H9 (cell line): ENCODE results near the gene SNX22. TPM values are rescaled to one million over a fixed set of nuclear protein-coding genes. Genes with fewer than 3 reads are reported as not detected.

Source experiments
- DNase-seq: peaks from one replicate; pipeline ENCODE4 v3.0.0-alpha.2; 2017
- H2AFZ ChIP-seq: one replicate; pipeline ENCODE4 v1.6.1; 2013; ENCODE audit warnings: mild to moderate bottlenecking, low read length, control low read depth, moderate library complexity
- H2AK5ac ChIP-seq: 2 replicates; pipeline ENCODE4 v1.6.1; 2013; ENCODE audit warnings: low read length, control low read depth, mixed read lengths; ENCODE audit not compliant: insufficient read length
- H2BK120ac ChIP-seq: one replicate; pipeline ENCODE4 v1.6.1; 2013; ENCODE audit warnings: low read depth, mild to moderate bottlenecking, low read length, control low read depth, inconsistent platforms; ENCODE audit not compliant: poor library complexity, severe bottlenecking
- H2BK12ac ChIP-seq: 2 replicates; pipeline ENCODE4 v1.6.1; 2013; ENCODE audit warnings: low read length, control low read depth, mixed read lengths, low read depth; ENCODE audit not compliant: insufficient read length
- H2BK15ac ChIP-seq: 2 replicates; pipeline ENCODE4 v1.6.1; 2013; ENCODE audit warnings: low read depth, low read length, control low read depth
- H2BK20ac ChIP-seq: one replicate; pipeline ENCODE4 v1.6.1; 2013; ENCODE audit warnings: low read depth, mild to moderate bottlenecking, low read length, control low read depth, inconsistent platforms; ENCODE audit not compliant: poor library complexity, severe bottlenecking
- H2BK5ac ChIP-seq: 2 replicates; pipeline ENCODE4 v1.6.1; 2013; ENCODE audit warnings: low read length, control low read depth, mixed read lengths; ENCODE audit not compliant: insufficient read length
- H3K14ac ChIP-seq: 2 replicates; pipeline ENCODE4 v1.6.1; 2013; ENCODE audit warnings: low read length, control low read depth; ENCODE audit not compliant: insufficient read depth
- H3K18ac ChIP-seq: 2 replicates; pipeline ENCODE4 v1.6.1; 2013; ENCODE audit warnings: low read depth, mild to moderate bottlenecking, mixed read lengths, low read length, control low read depth; ENCODE audit not compliant: insufficient read length
- H3K23ac ChIP-seq: 2 replicates; pipeline ENCODE4 v1.6.1; 2013; ENCODE audit warnings: low read length, control low read depth, mixed read lengths, low read depth; ENCODE audit not compliant: insufficient read length
- H3K23me2 ChIP-seq: 2 replicates; pipeline ENCODE4 v1.6.1; 2013; ENCODE audit warnings: low read depth, mild to moderate bottlenecking, mixed read lengths, low read length, control low read depth; ENCODE audit not compliant: insufficient read length, poor library complexity, severe bottlenecking
- H3K27ac ChIP-seq: 2 replicates; pipeline ENCODE4 v1.5.1; 2013; ENCODE audit warnings: low read length, control low read depth, mixed read lengths, low read depth; ENCODE audit not compliant: insufficient read length
- H3K27me3 ChIP-seq: 2 replicates; pipeline ENCODE4 v1.6.1; 2013; ENCODE audit warnings: low read length, control low read depth, inconsistent platforms; ENCODE audit not compliant: insufficient read depth
- H3K4ac ChIP-seq: 2 replicates; pipeline ENCODE4 v1.6.1; 2013; ENCODE audit warnings: low read depth, mild to moderate bottlenecking, control low read depth, inconsistent platforms, low read length, moderate library complexity
- H3K4me1 ChIP-seq: 2 replicates; pipeline ENCODE4 v1.6.1; 2013; ENCODE audit warnings: low read length, control low read depth, inconsistent platforms; ENCODE audit not compliant: insufficient read depth
- H3K4me2 ChIP-seq: 2 replicates; pipeline ENCODE4 v1.6.1; 2013; ENCODE audit warnings: low read length, control low read depth, mixed read lengths; ENCODE audit not compliant: insufficient read length, insufficient read depth
- H3K56ac ChIP-seq: 2 replicates; pipeline ENCODE4 v1.6.1; 2013; ENCODE audit warnings: low read depth, mild to moderate bottlenecking, mixed read lengths, low read length, control low read depth; ENCODE audit not compliant: insufficient read length
- H3K79me1 ChIP-seq: 2 replicates; pipeline ENCODE4 v1.6.1; 2013; ENCODE audit warnings: low read depth, mild to moderate bottlenecking, moderate library complexity, low read length, control low read depth, inconsistent platforms; ENCODE audit not compliant: insufficient read depth, poor library complexity, severe bottlenecking
- H3K79me2 ChIP-seq: 2 replicates; pipeline ENCODE4 v1.6.1; 2013; ENCODE audit warnings: low read length, control low read depth, inconsistent platforms; ENCODE audit not compliant: insufficient read depth
- H3K9ac ChIP-seq: 2 replicates; pipeline ENCODE4 v1.6.1; 2013; ENCODE audit warnings: low read length, control low read depth, mixed read lengths; ENCODE audit not compliant: insufficient read length; ENCODE audit errors: extremely low read depth
- H3K9me3 ChIP-seq: one replicate; pipeline ENCODE4 v1.6.1; 2013; ENCODE audit warnings: low read depth, low read length, inconsistent platforms; ENCODE audit not compliant: control insufficient read depth
- H3T11ph ChIP-seq: one replicate; pipeline ENCODE4 v1.6.1; 2013; ENCODE audit warnings: mild to moderate bottlenecking, low read length, control low read depth, inconsistent platforms
- H4K20me1 ChIP-seq: one replicate; pipeline ENCODE4 v1.6.1; 2013; ENCODE audit not compliant: control insufficient read depth, insufficient read length, insufficient read depth
- H4K5ac ChIP-seq: 2 replicates; pipeline ENCODE4 v1.6.1; 2013; ENCODE audit warnings: low read depth, mild to moderate bottlenecking, mixed read lengths, low read length, control low read depth; ENCODE audit not compliant: insufficient read length
- H4K8ac ChIP-seq: replicated peaks from 2 replicates; pipeline ENCODE4 v1.6.1; 2013; ENCODE audit warnings: low read length, control low read depth, mixed read lengths, low read depth; ENCODE audit not compliant: insufficient read length
- H4K91ac ChIP-seq: 2 replicates; pipeline ENCODE4 v1.6.1; 2013; ENCODE audit warnings: low read depth, mild to moderate bottlenecking, moderate library complexity, mixed read lengths, low read length, control low read depth; ENCODE audit not compliant: insufficient read length
- H3K27ac Mint-ChIP-seq, 3 experiments: 2 replicates in 2 of 3; 3 replicates in 1 of 3; pipeline ENCODE4 v1.8.0; 2020 to 2021; ENCODE audit warnings: mixed read lengths in 3 of 3, mild to moderate bottlenecking in 1 of 3, moderate library complexity in 1 of 3
- H3K27me3 Mint-ChIP-seq: 2 replicates; pipeline ENCODE4 v1.8.0; 2021; ENCODE audit warnings: low read depth, mild to moderate bottlenecking, moderate library complexity, mixed read lengths
- H3K36me3 Mint-ChIP-seq, 3 experiments: 2 replicates in 2 of 3; 3 replicates in 1 of 3; pipeline ENCODE4 v1.8.0; 2020 to 2021; ENCODE audit warnings: low read depth in 3 of 3, mixed read lengths in 3 of 3; ENCODE audit not compliant: insufficient read depth in 1 of 3
- H3K4me1 Mint-ChIP-seq, 2 experiments: 2 replicates each; pipeline ENCODE4 v1.8.0; 2020; ENCODE audit warnings: mixed read lengths in 2 of 2
- H3K4me3 Mint-ChIP-seq, 2 experiments: 2 replicates in 1 of 2; 3 replicates in 1 of 2; pipeline ENCODE4 v1.8.0; 2020 to 2021; ENCODE audit warnings: mild to moderate bottlenecking in 2 of 2, mixed read lengths in 2 of 2, moderate library complexity in 1 of 2
- H3K9me3 Mint-ChIP-seq, 2 experiments: 2 replicates in 1 of 2; 3 replicates in 1 of 2; pipeline ENCODE4 v1.8.0; 2020; ENCODE audit warnings: mild to moderate bottlenecking in 2 of 2, mixed read lengths in 2 of 2, moderate library complexity in 1 of 2
- CTCF ChIP-seq: fragments of 200-600 bp; sonication (generic); conservative IDR thresholded peaks from 3 replicates; pipeline ENCODE4 v1.8.0; 2021; ENCODE audit warnings: antibody characterized with exemption, mild to moderate bottlenecking
- WGBS: extraction: QIAGEN DNeasy Blood & Tissue Kit; methylation state at CpG from one replicate; pipeline ENCODE4 v1.1.7; 2013; ENCODE audit warnings: missing lambda C conversion rate, low lambda C conversion rate, mixed read lengths; ENCODE audit not compliant: insufficient read length; ENCODE audit errors: extremely low coverage; 5-methylcytosine and 5-hydroxymethylcytosine counted together
- total RNA-seq: library from RNA; stranded (reverse); gene quantifications from 2 replicates; pipeline ENCODE4 v1.2.1, GENCODE V29; 2021

The SNX22 gene
- total RNA-seq, 1 experiment from 2014 or later, result 4.8 TPM

- H3K18ac ChIP-seq, result no peak overlapping the region
- no peaks in the 10 kb centered on the region for H4K20me1 ChIP-seq
- H3K14ac ChIP-seq, result no peak overlapping the region
- H3K79me1 ChIP-seq, result no peaks in the 10 kb centered on the region
- no CpG with 5 or more reads among the region's 3 CpGs for WGBS
- Mint-ChIP-seq H3K36me3 (peaks cover 5 to 19% (median 19%) of the 10 kb centered on the region in 3 experiments; a peak in 5 of 7 replicates), H3K4me3 (no peak overlapping the region), H3K4me1 (peaks cover 11 to 14% of the 10 kb centered on the region in 2 experiments), H3K27ac (no peak overlapping the region), H3K9me3 (no peaks in the 10 kb centered on the region), H3K27me3 (no peaks in the 10 kb centered on the region)
- H3K4me2 ChIP-seq, result no peak overlapping the region
- no peaks in the 10 kb centered on the region for H3K4me1 ChIP-seq
- no peak overlapping the region for H2AFZ ChIP-seq
- no peak overlapping the region for H4K5ac ChIP-seq
- H2BK20ac ChIP-seq, result no peak overlapping the region
- H2BK120ac ChIP-seq, result no peak overlapping the region
- H3K9me3 ChIP-seq, result no peaks in the 10 kb centered on the region
- no peaks in the 10 kb centered on the region for H3K23me2 ChIP-seq
- no peak overlapping the region for H3K23ac ChIP-seq
- H3K27ac ChIP-seq, result no peak overlapping the region
- no peak overlapping the region for H3T11ph ChIP-seq
- H2BK5ac ChIP-seq, result no peak overlapping the region
- H2AK5ac ChIP-seq, result no peak overlapping the region
- no peak for TF ChIP-seq CTCF
- no peak overlapping the region for H4K91ac ChIP-seq
- H3K4ac ChIP-seq, result no peak overlapping the region
- H3K79me2 ChIP-seq, result no peaks in the 10 kb centered on the region
- no peak overlapping the region for H4K8ac ChIP-seq
- H2BK12ac ChIP-seq, result no peak overlapping the region
- H2BK15ac ChIP-seq, result no peak overlapping the region
- no peak overlapping the region for H3K56ac ChIP-seq
- no peaks in the 10 kb centered on the region for H3K27me3 ChIP-seq
- no peak overlapping the region for H3K9ac ChIP-seq
- no peak for DNase-seq
Measured at GRCh38 chr15:64110950-64111678, 40.4 kb upstream of the SNX22 start.
